ENCODE results near the gene PRR13. TPM values are rescaled to one million over a fixed set of nuclear protein-coding genes. Genes with fewer than 3 reads are reported as not detected.

Gene PRR13
- total and polyA plus RNA-seq, 2 of the 13 experiments (the other 11 are each of a cell fraction or from before 2014, with no cell fraction given) = 65.0 to 102 TPM

- TF ChIP-seq ZSCAN5A (CRISPR knock-in tag; IDR thresholded peaks at IDR 0.05; ENCODE audit: borderline replicate concordance) = peak; percentile 57; the same call in 1 of the 2 replicates
- TF ChIP-seq ZNF430 (CRISPR knock-in tag; IDR thresholded peaks at IDR 0.05) = peak; percentile 68; the same call in 1 of the 2 replicates
- TF ChIP-seq ZNF839 (CRISPR knock-in tag; IDR thresholded peaks at IDR 0.05; ENCODE audit: borderline replicate concordance) = no peak
- peak; percentile 81 for TF ChIP-seq ZHX2 (IDR thresholded peaks at IDR 0.05; ENCODE audit: low read depth)
- TF ChIP-seq ZHX2 (CRISPR knock-in tag; IDR thresholded peaks at IDR 0.05; ENCODE audit: borderline replicate concordance) = no peak
- TF ChIP-seq NFE2 (CRISPR knock-in tag; IDR thresholded peaks at IDR 0.05) = no peak
- TF ChIP-seq ZNF207 (IDR thresholded peaks at IDR 0.05; ENCODE audit: borderline replicate concordance) = no peak
- peak; percentile 84 for TF ChIP-seq ZFP91 (CRISPR knock-in tag; IDR thresholded peaks at IDR 0.05; ENCODE audit: borderline replicate concordance)
- no peak for TF ChIP-seq JDP2 (CRISPR knock-in tag; IDR thresholded peaks at IDR 0.05; ENCODE audit: borderline replicate concordance)
- peak; percentile 46 for TF ChIP-seq NFYC (CRISPR knock-in tag; IDR thresholded peaks at IDR 0.05)
- peak; percentile 95 for TF ChIP-seq SAP130 (CRISPR knock-in tag; IDR thresholded peaks at IDR 0.05; ENCODE audit: low read depth)
- no peak for TF ChIP-seq KLF15 (CRISPR knock-in tag; IDR thresholded peaks at IDR 0.05; ENCODE audit: borderline replicate concordance)
- peak; percentile 77 for TF ChIP-seq SKI (IDR thresholded peaks at IDR 0.05; ENCODE audit: partially characterized antibody)
- peak; percentile 51; the same call in 1 of the 2 replicates for TF ChIP-seq ZFP1 (CRISPR knock-in tag; IDR thresholded peaks at IDR 0.05)
- no peak for TF ChIP-seq ZNF362 (CRISPR knock-in tag; IDR thresholded peaks at IDR 0.05; ENCODE audit: borderline replicate concordance)
- TF ChIP-seq ZNF317 (CRISPR knock-in tag; IDR thresholded peaks at IDR 0.05) = peak; percentile 74; the same call in 1 of the 2 replicates
- no peak for TF ChIP-seq HMG20B (CRISPR knock-in tag; conservative IDR thresholded peaks at IDR 0.05)
- peak; percentile 79 for TF ChIP-seq YEATS4 (CRISPR knock-in tag; IDR thresholded peaks at IDR 0.05; ENCODE audit: borderline replicate concordance)
- TF ChIP-seq ZNF766 (CRISPR knock-in tag; IDR thresholded peaks at IDR 0.05; ENCODE audit: borderline replicate concordance) = no peak
- TF ChIP-seq, protein P1, sequence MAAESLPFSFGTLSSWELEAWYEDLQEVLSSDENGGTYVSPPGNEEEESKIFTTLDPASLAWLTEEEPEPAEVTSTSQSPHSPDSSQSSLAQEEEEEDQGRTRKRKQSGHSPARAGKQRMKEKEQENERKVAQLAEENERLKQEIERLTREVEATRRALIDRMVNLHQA (CRISPR knock-in tag; IDR thresholded peaks at IDR 0.05) = no peak
- no peak for TF ChIP-seq TEAD2 (CRISPR knock-in tag; IDR thresholded peaks at IDR 0.05)
Observed at GRCh38 chr12:53451661-53452158, 10.2 kb downstream of the PRR13 start, which contains the start of gene PCBP2 (continued).

Data from HepG2 (cell line).